Kidney (tissue), 14 donors: Measurements from ENCODE around the gene ZNF837. TPM values are rescaled to one million over a fixed set of nuclear protein-coding genes. Genes with fewer than 3 reads are reported as not detected.

Experiments used
- DNase-seq, 5 donors: peaks; one replicate each; pipeline ENCODE4 v3.0.0-alpha.2; 2013 to 2020
- FAIRE-seq: peaks from 2 replicates; lab custom pipeline; 2012; peaks lifted over from hg19 to GRCh38; lab: Jason Lieb, UNC
- H3K27ac ChIP-seq, 2 donors: one replicate each; pipeline ENCODE4 v1.7.0; 2013; ENCODE audit warnings: low read depth in 2 of 2, low read length in 2 of 2, inconsistent platforms in 1 of 2
- H3K27me3 ChIP-seq: one replicate; pipeline ENCODE4 v1.7.1; 2013; ENCODE audit warnings: low read length, inconsistent platforms; ENCODE audit not compliant: control insufficient read depth, insufficient read depth
- H3K36me3 ChIP-seq, 3 donors: one replicate each; pipeline versions ENCODE4 v1.7.0 to v1.7.1; 2013; ENCODE audit warnings: low read length in 3 of 3, control low read depth in 1 of 3, inconsistent platforms in 1 of 3; ENCODE audit not compliant: insufficient read depth in 3 of 3, control insufficient read depth in 2 of 3
- H3K4me1 ChIP-seq, 3 donors: one replicate each; pipeline versions ENCODE4 v1.7.0 to v1.7.1; 2013; ENCODE audit warnings: low read length in 3 of 3, inconsistent platforms in 1 of 3, low read depth in 1 of 3; ENCODE audit not compliant: control insufficient read depth in 2 of 3, insufficient read depth in 2 of 3
- H3K4me3 ChIP-seq, 3 donors: one replicate each; pipeline versions ENCODE4 v1.7.0 to v1.8.1; 2013; ENCODE audit warnings: low read length in 3 of 3, control low read depth in 1 of 3, inconsistent platforms in 1 of 3
- H3K9ac ChIP-seq, 3 donors: one replicate each; pipeline versions ENCODE4 v1.7.0 to v1.7.1; 2013; ENCODE audit warnings: low read length in 3 of 3, control low read depth in 1 of 3, inconsistent platforms in 1 of 3
- H3K9me3 ChIP-seq, 3 donors: one replicate each; pipeline versions ENCODE4 v1.7.0 to v1.7.1; 2013; ENCODE audit warnings: low read length in 3 of 3, control low read depth in 1 of 3, inconsistent platforms in 1 of 3; ENCODE audit not compliant: control insufficient read depth in 2 of 3, insufficient read depth in 1 of 3
- CTCF ChIP-seq: IDR thresholded peaks from 3 replicates; pipeline ENCODE4 v1.5.1; 2012; ENCODE audit warnings: mild to moderate bottlenecking, moderate library complexity, borderline replicate concordance; ENCODE audit not compliant: insufficient read depth; ENCODE audit errors: extremely low read depth
- intact Hi-C: fragments of 100-400 bp; cut with DNase I; formaldehyde crosslinking; loops from one replicate; pipeline ENCODE4 v1.11.1; 2022
- polyA plus RNA-seq: library from polyadenylated mRNA; stranded (reverse); fragments of 350-450 nt; fragmentation: Illumina TruSeq; extraction: RNeasy Lipid Tissue Mini Kit (QIAGEN cat#74804); gene quantifications from one replicate; pipeline ENCODE4 v1.2.3, GENCODE V29; 2014; ENCODE audit warnings: low read depth, low replicate concordance; ENCODE audit not compliant: insufficient read depth
- total RNA-seq: library from RNA; stranded (reverse); fragmentation: NEBNext Ultra II Directional; extraction: Animal tissue kit (Norgen Biotek cat#: 25700); gene quantifications from one replicate; pipeline ENCODE4 v1.2.1, GENCODE V29; 2021
- donor health status: control.
- donor health status: control.
- donor health status: control.
- donor health status: control.
- donor health status: control.
- donor health status: DM: yes; HTN: yes; CAD: no.
- donor health status: Normal renal cell carcinoma (clear cell type).

The ZNF837 gene
- total and polyA plus RNA-seq, 2 donors from 2014 or later = 3.6 to 5.0 TPM

- Histone ChIP-seq H3K4me1 (peaks cover 0 to 12% (median 0%) of the 10 kb centered on the region in 3 donors), H3K9me3 (no peaks in the 10 kb centered on the region), H3K9ac (no peak within 1 kb of the TSS), H3K4me3 (no peak within 1 kb of the TSS), H3K27ac (no peak within 1 kb of the TSS), H3K27me3 (peaks cover 23% of the 10 kb centered on the region), H3K36me3 (no peaks in the 10 kb centered on the region)
- no peak for FAIRE-seq
- TF ChIP-seq CTCF = no peak
- intact Hi-C loops = no loop called here
- DNase-seq = peak in 1 of 5 donors; percentile 73
These were observed 27.8 kb downstream of the ZNF837 start, which contains the start of gene A1BG for GRCh38 chr19:58352760-58353671. A1BG (minus strand) TSS chr19:58353492; CDS start chr19:58353437, 55 bp downstream.

GRCh38 chr19:58351990-58352755 lies 28.7 kb downstream of the ZNF837 start:
- TF ChIP-seq CTCF = no peak
- no peak overlapping the region for H3K9ac ChIP-seq
- FAIRE-seq = no peak
- H3K36me3 ChIP-seq = no peaks in the 10 kb centered on the region
- no peak overlapping the region for H3K27ac ChIP-seq
- no peak overlapping the region for H3K4me3 ChIP-seq
- peak in 1 of 5 donors; percentile 64 for DNase-seq
- intact Hi-C loops = no loop called here
- H3K4me1 ChIP-seq = peaks cover 0 to 12% (median 0%) of the 10 kb centered on the region in 3 donors
- peaks cover 23% of the 10 kb centered on the region for H3K27me3 ChIP-seq
- H3K9me3 ChIP-seq = no peaks in the 10 kb centered on the region

- Histone ChIP-seq H3K4me1 (peaks cover 0 to 8% (median 0%) of the 10 kb centered on the region in 3 donors), H3K9me3 (no peaks in the 10 kb centered on the region), H3K36me3 (no peaks in the 10 kb centered on the region), H3K27ac (no peak overlapping the region), H3K27me3 (peaks cover 23% of the 10 kb centered on the region), H3K4me3 (no peak overlapping the region), H3K9ac (no peak overlapping the region)
- DNase-seq (peak in 1 of 5 donors; percentile 57), FAIRE-seq (no peak)
- no peak for TF ChIP-seq CTCF
- intact Hi-C loops = no loop called here
These were observed 29.3 kb downstream of the ZNF837 start for GRCh38 chr19:58351558-58351878.
